HEK293 (cell line): ENCODE data around the gene CD81.

Experiments
- CTCF ChIA-PET: fragments of 350-600 bp; formaldehyde crosslinking; extraction: SDS; loops from one replicate; lab custom pipeline; 2021; ENCODE audit warnings: antibody characterized with exemption; lab: Yijun Ruan, JAX
- POLR2A ChIA-PET: fragments of 300-600 bp; formaldehyde crosslinking; extraction: SDS; loops from one replicate; lab custom pipeline; 2020; ENCODE audit warnings: antibody characterized with exemption, inconsistent platforms; lab: Yijun Ruan, JAX
- H3K27ac ChIP-seq: fragments of 200-500 bp; sonication (Bioruptor generic); 2 replicates; pipeline ENCODE4 v1.5.1; 2014; ENCODE audit warnings: low read depth, low read length, control low read depth, inconsistent platforms; ENCODE audit errors: extremely low read depth
- H3K36me3 ChIP-seq, 2 experiments: fragments of 200-500 bp in 1 of 2; sonication (Bioruptor generic) in 1 of 2; 1 replicate in 1 of 2; 2 replicates in 1 of 2; pipeline ENCODE4 v1.5.1; 2014 to 2017; ENCODE audit warnings: inconsistent platforms in 2 of 2, low read length in 2 of 2; ENCODE audit not compliant: control insufficient read depth in 2 of 2, insufficient read depth in 1 of 2
- H3K4me1 ChIP-seq: fragments of 200-500 bp; sonication (Bioruptor generic); 2 replicates; pipeline ENCODE4 v1.5.1; 2014; ENCODE audit warnings: mild to moderate bottlenecking, low read length, inconsistent platforms; ENCODE audit not compliant: control insufficient read depth, insufficient read depth
- H3K4me3 ChIP-seq: 2 replicates; pipeline ENCODE4 v1.5.1; 2011; ENCODE audit warnings: low read depth, mild to moderate bottlenecking, control low read depth, low read length, moderate library complexity
- H3K9me3 ChIP-seq: fragments of 200-500 bp; sonication (Bioruptor generic); 2 replicates; pipeline ENCODE4 v1.5.1; 2014; ENCODE audit warnings: low read depth, low read length, inconsistent platforms; ENCODE audit not compliant: control insufficient read depth, insufficient read depth
- KLF1 ChIP-seq: fragments of 450-650 bp; formaldehyde crosslinking; IDR thresholded peaks from 2 replicates; pipeline ENCODE4 v1.5.1; 2016; ENCODE audit warnings: missing biosample characterization, missing genetic modification characterization
- WT1 ChIP-seq: fragments of 450-650 bp; formaldehyde crosslinking; IDR thresholded peaks from 2 replicates; pipeline ENCODE4 v1.5.1; 2016; ENCODE audit warnings: missing biosample characterization, missing genetic modification characterization
- ZBTB48 ChIP-seq: fragments of 450-650 bp; formaldehyde crosslinking; IDR thresholded peaks from 2 replicates; pipeline ENCODE4 v1.5.1; 2016; ENCODE audit warnings: missing biosample characterization, missing genetic modification characterization
- ZFHX2 ChIP-seq: fragments of 450-650 bp; formaldehyde crosslinking; conservative IDR thresholded peaks from 2 replicates; pipeline ENCODE4 v1.5.1; 2016; ENCODE audit warnings: missing biosample characterization, missing genetic modification characterization
- ZFP3 ChIP-seq: fragments of 450-650 bp; formaldehyde crosslinking; IDR thresholded peaks from 2 replicates; pipeline ENCODE4 v1.5.1; 2016; ENCODE audit warnings: low read depth, missing biosample characterization, missing genetic modification characterization
- ZNF311 ChIP-seq: fragments of 450-650 bp; formaldehyde crosslinking; IDR thresholded peaks from 2 replicates; pipeline ENCODE4 v1.5.1; 2017; ENCODE audit warnings: missing biosample characterization, missing genetic modification characterization, borderline replicate concordance
- ZNF354C ChIP-seq: fragments of 450-650 bp; formaldehyde crosslinking; IDR thresholded peaks from 2 replicates; pipeline ENCODE4 v1.5.1; 2016; ENCODE audit warnings: missing biosample characterization, missing genetic modification characterization, low read depth, borderline replicate concordance
- ZNF398 ChIP-seq: fragments of 450-650 bp; formaldehyde crosslinking; IDR thresholded peaks from 2 replicates; pipeline ENCODE4 v1.5.1; 2017; ENCODE audit warnings: missing biosample characterization, missing genetic modification characterization
- ZNF610 ChIP-seq: fragments of 450-650 bp; formaldehyde crosslinking; IDR thresholded peaks from 2 replicates; pipeline ENCODE4 v1.5.1; 2016; ENCODE audit warnings: missing biosample characterization, missing genetic modification characterization, borderline replicate concordance
- ZNF621 ChIP-seq: fragments of 450-650 bp; formaldehyde crosslinking; IDR thresholded peaks from 2 replicates; pipeline ENCODE4 v1.5.1; 2017; ENCODE audit warnings: missing biosample characterization, missing genetic modification characterization
- ZNF623 ChIP-seq: fragments of 450-650 bp; formaldehyde crosslinking; IDR thresholded peaks from 2 replicates; pipeline ENCODE4 v1.5.1; 2016; ENCODE audit warnings: missing biosample characterization, missing genetic modification characterization
- ZSCAN16 ChIP-seq: fragments of 450-650 bp; formaldehyde crosslinking; IDR thresholded peaks from 2 replicates; pipeline ENCODE4 v1.5.1; 2016; ENCODE audit warnings: missing biosample characterization, missing genetic modification characterization
- TF ChIP-seq, protein P1 (sequence below): fragments of 450-650 bp; IDR thresholded peaks from 2 replicates; pipeline ENCODE4 v1.5.1; 2018; ENCODE audit warnings: missing biosample characterization, missing genetic modification characterization
- TF ChIP-seq, protein P2 (sequence below): fragments of 450-650 bp; formaldehyde crosslinking; IDR thresholded peaks from 2 replicates; pipeline ENCODE4 v1.5.1; 2016; ENCODE audit warnings: missing biosample characterization, missing genetic modification characterization
- TF ChIP-seq, protein P3 (sequence below): fragments of 450-650 bp; formaldehyde crosslinking; IDR thresholded peaks from 2 replicates; pipeline ENCODE4 v1.5.1; 2016; ENCODE audit warnings: missing biosample characterization, missing genetic modification characterization, borderline replicate concordance

The CD81 gene

GRCh38 chr11:2406451-2406850 lies 29.3 kb downstream of the CD81 start:
- TF ChIP-seq ZSCAN16 (tag by site-specific recombination): no peak
- peak; percentile 36; the same call in 1 of the 2 replicates for TF ChIP-seq ZFHX2 (tag by site-specific recombination)
- TF ChIP-seq, all 188 proteins: peak for 1
- ChIA-PET POLR2A (no interaction called here), CTCF (interaction anchor here (3.1 kb wide), 1 partner anchor 13 kb away, joined by 8 read pairs; no protein-coding TSS in a partner anchor)

GRCh38 chr11:2406878-2407410 lies 29.8 kb downstream of the CD81 start:
- no peak for TF ChIP-seq ZNF610 (tag by site-specific recombination)
- no peak for TF ChIP-seq ZNF311 (tag by site-specific recombination)
- peak; percentile 54 for TF ChIP-seq KLF1 (tag by site-specific recombination)
- TF ChIP-seq ZBTB48: no peak
- POLR2A ChIA-PET: no interaction called here
- H3K4me3 ChIP-seq: no peak overlapping the region
- H3K36me3 ChIP-seq: peaks cover 0 to 27% of the 10 kb centered on the region in 2 experiments; a peak in 1 of 3 replicates
- no peaks in the 10 kb centered on the region for H3K9me3 ChIP-seq
- CTCF ChIA-PET: interaction anchor here (3.1 kb wide), 1 partner anchor 12 kb away, joined by 8 read pairs; no protein-coding TSS in a partner anchor
- H3K4me1 ChIP-seq: no peaks in the 10 kb centered on the region
- no peak overlapping the region for H3K27ac ChIP-seq

More at GRCh38 chr11:2406451-2406850, 29.3 kb downstream of the CD81 start:
- Histone ChIP-seq H3K4me1 (no peaks in the 10 kb centered on the region), H3K9me3 (no peaks in the 10 kb centered on the region), H3K4me3 (no peak overlapping the region), H3K36me3 (peaks cover 0 to 28% of the 10 kb centered on the region in 2 experiments; a peak in 1 of 3 replicates), H3K27ac (no peak overlapping the region)

GRCh38 chr11:2408671-2409070 lies 31.6 kb downstream of the CD81 start:
- Histone ChIP-seq H3K9me3 (no peaks in the 10 kb centered on the region), H3K27ac (no peak overlapping the region), H3K4me3 (no peak overlapping the region), H3K4me1 (no peaks in the 10 kb centered on the region), H3K36me3 (peaks cover 0 to 10% of the 10 kb centered on the region in 2 experiments; a peak in 1 of 3 replicates)
- TF ChIP-seq, protein P1, sequence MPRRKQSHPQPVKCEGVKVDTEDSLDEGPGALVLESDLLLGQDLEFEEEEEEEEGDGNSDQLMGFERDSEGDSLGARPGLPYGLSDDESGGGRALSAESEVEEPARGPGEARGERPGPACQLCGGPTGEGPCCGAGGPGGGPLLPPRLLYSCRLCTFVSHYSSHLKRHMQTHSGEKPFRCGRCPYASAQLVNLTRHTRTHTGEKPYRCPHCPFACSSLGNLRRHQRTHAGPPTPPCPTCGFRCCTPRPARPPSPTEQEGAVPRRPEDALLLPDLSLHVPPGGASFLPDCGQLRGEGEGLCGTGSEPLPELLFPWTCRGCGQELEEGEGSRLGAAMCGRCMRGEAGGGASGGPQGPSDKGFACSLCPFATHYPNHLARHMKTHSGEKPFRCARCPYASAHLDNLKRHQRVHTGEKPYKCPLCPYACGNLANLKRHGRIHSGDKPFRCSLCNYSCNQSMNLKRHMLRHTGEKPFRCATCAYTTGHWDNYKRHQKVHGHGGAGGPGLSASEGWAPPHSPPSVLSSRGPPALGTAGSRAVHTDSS (tag by site-specific recombination): no peak
- TF ChIP-seq, protein P2, sequence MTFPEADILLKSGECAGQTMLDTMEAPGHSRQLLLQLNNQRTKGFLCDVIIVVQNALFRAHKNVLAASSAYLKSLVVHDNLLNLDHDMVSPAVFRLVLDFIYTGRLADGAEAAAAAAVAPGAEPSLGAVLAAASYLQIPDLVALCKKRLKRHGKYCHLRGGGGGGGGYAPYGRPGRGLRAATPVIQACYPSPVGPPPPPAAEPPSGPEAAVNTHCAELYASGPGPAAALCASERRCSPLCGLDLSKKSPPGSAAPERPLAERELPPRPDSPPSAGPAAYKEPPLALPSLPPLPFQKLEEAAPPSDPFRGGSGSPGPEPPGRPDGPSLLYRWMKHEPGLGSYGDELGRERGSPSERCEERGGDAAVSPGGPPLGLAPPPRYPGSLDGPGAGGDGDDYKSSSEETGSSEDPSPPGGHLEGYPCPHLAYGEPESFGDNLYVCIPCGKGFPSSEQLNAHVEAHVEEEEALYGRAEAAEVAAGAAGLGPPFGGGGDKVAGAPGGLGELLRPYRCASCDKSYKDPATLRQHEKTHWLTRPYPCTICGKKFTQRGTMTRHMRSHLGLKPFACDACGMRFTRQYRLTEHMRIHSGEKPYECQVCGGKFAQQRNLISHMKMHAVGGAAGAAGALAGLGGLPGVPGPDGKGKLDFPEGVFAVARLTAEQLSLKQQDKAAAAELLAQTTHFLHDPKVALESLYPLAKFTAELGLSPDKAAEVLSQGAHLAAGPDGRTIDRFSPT: no peak
- no peak for TF ChIP-seq ZFP3
- TF ChIP-seq WT1: no peak
- TF ChIP-seq ZNF623: no peak
- TF ChIP-seq ZNF398 (tag by site-specific recombination): no peak
- TF ChIP-seq ZNF354C (tag by site-specific recombination): no peak
- TF ChIP-seq, protein P3, sequence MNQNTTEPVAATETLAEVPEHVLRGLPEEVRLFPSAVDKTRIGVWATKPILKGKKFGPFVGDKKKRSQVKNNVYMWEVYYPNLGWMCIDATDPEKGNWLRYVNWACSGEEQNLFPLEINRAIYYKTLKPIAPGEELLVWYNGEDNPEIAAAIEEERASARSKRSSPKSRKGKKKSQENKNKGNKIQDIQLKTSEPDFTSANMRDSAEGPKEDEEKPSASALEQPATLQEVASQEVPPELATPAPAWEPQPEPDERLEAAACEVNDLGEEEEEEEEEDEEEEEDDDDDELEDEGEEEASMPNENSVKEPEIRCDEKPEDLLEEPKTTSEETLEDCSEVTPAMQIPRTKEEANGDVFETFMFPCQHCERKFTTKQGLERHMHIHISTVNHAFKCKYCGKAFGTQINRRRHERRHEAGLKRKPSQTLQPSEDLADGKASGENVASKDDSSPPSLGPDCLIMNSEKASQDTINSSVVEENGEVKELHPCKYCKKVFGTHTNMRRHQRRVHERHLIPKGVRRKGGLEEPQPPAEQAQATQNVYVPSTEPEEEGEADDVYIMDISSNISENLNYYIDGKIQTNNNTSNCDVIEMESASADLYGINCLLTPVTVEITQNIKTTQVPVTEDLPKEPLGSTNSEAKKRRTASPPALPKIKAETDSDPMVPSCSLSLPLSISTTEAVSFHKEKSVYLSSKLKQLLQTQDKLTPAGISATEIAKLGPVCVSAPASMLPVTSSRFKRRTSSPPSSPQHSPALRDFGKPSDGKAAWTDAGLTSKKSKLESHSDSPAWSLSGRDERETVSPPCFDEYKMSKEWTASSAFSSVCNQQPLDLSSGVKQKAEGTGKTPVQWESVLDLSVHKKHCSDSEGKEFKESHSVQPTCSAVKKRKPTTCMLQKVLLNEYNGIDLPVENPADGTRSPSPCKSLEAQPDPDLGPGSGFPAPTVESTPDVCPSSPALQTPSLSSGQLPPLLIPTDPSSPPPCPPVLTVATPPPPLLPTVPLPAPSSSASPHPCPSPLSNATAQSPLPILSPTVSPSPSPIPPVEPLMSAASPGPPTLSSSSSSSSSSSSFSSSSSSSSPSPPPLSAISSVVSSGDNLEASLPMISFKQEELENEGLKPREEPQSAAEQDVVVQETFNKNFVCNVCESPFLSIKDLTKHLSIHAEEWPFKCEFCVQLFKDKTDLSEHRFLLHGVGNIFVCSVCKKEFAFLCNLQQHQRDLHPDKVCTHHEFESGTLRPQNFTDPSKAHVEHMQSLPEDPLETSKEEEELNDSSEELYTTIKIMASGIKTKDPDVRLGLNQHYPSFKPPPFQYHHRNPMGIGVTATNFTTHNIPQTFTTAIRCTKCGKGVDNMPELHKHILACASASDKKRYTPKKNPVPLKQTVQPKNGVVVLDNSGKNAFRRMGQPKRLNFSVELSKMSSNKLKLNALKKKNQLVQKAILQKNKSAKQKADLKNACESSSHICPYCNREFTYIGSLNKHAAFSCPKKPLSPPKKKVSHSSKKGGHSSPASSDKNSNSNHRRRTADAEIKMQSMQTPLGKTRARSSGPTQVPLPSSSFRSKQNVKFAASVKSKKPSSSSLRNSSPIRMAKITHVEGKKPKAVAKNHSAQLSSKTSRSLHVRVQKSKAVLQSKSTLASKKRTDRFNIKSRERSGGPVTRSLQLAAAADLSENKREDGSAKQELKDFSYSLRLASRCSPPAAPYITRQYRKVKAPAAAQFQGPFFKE: no peak
- TF ChIP-seq ZNF621: no peak
- POLR2A ChIA-PET: interaction anchor here (1.1 to 1.6 kb wide), 2 partner anchors 31 to 32 kb away, joined by 3 to 5 read pairs; partner anchors contain the start of gene CD81
- CTCF ChIA-PET: interaction anchor here (0.8 to 2.2 kb wide), 5 partner anchors 22 to 216 kb away, joined by 3 to 8 read pairs (median 3); no protein-coding TSS in a partner anchor
